ENCODE data around the gene CES4A. TPM values are rescaled to one million over a fixed set of nuclear protein-coding genes. Genes with fewer than 3 reads are reported as not detected.
"Not testable (repeated sequence)": the region's sequence is repeated elsewhere in the genome, so short reads cannot be mapped to it uniquely, and the experiment has no call there.

The CES4A gene
- polyA plus RNA-seq (2012; ENCODE audit: low read depth, missing spikeins), result 6.8 TPM

DNA sequence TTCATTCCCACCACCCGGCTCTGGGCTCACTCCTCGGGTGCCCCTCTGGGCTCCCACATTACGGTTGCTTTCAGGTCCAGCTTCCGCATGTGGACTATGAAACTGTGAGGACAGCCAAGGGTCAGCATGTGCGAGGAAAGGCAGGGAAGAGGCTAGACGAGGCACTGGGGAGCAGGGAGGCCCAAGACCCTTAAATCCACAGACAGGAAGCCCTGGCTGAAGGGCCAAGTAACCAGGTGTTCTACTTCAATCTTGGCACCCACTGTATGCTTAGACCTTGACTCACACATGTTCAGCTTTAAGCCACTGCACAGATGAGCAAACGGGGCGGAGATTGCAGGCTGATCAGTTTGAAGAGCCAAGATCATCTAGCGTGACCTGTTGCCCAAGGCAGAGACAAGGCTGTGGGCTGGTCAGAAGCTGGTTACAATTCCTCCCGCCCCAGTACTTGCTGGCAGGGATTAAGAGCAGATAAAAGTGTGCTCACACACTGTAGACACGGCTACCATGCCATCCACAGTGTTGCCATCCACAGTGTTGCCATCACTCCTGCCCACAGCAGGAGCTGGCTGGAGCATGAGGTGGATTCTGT is at the start of gene CES4A:
Gene CES4A (plus strand): TSS at position 393 of the 592 bp plus-strand sequence. CDS start 184 bp downstream, at position 577.
- TF ChIP-seq TAF1 (IDR thresholded peaks at IDR 0.05; ENCODE audit: low read depth, low read length) (no peak), PAX5 (IDR thresholded peaks at IDR 0.05; ENCODE audit: insufficient read depth, low read length, severe bottlenecking) (no peak), SPI1 (IDR thresholded peaks at IDR 0.05; ENCODE audit: low read depth, low read length) (no peak), POLR2A (IDR thresholded peaks at IDR 0.05; ENCODE audit: low read depth, low read length) (no peak), POU2F2 (IDR thresholded peaks at IDR 0.05; ENCODE audit: low read depth, low read length) (no peak), POLR2AphosphoS5 (IDR thresholded peaks at IDR 0.05; ENCODE audit: low read depth, low read length) (no peak)
- FAIRE-seq (no peak), DNase-seq (ENCODE audit: insufficient read length, low spot score) (no peak)

DNA sequence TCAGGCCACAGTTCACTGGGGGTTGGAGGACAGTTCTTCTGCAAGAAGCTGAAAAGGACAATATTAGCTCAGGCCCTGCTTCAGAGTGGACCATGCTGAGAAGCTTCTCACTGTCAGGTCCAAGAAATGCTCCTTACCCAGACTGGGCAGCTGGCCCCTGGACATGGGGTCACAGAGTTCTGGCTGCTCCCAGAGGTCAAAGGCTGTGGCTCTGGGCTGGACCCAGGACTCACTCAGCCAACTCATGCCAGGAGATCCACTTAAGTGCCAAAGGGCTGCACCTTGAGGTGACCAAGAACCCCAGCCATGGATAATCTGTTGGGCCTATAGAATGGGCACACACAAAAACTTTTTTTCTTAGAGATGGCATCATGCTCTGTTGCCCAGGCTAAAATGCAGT is 49.0 kb upstream of the CES4A start:
- TF ChIP-seq POLR2AphosphoS5 (IDR thresholded peaks at IDR 0.05; ENCODE audit: low read depth, low read length) (no peak), SPI1 (IDR thresholded peaks at IDR 0.05; ENCODE audit: low read depth, low read length) (no peak), TAF1 (IDR thresholded peaks at IDR 0.05; ENCODE audit: low read depth, low read length) (no peak)
- DNase-seq (ENCODE audit: insufficient read length, low spot score) (no peak), FAIRE-seq (no peak)

DNA sequence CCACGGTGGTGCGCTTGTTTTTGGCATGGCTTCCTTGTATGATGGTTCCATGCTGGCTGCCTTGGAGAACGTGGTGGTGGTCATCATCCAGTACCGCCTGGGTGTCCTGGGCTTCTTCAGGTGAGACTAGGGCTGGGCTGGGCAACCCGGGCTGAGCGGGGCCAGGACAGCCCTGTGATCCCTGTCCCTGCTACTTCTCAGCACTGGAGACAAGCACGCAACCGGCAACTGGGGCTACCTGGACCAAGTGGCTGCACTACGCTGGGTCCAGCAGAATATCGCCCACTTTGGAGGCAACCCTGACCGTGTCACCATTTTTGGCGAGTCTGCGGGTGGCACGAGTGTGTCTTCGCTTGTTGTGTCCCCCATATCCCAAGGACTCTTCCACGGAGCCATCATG is 48.2 kb upstream of the CES4A start:
- no peak for FAIRE-seq
- TF ChIP-seq POU2F2 (IDR thresholded peaks at IDR 0.05; ENCODE audit: low read depth, low read length), result no peak
- no peak for TF ChIP-seq POLR2AphosphoS5 (IDR thresholded peaks at IDR 0.05; ENCODE audit: low read depth, low read length)
- no peak for TF ChIP-seq TAF1 (IDR thresholded peaks at IDR 0.05; ENCODE audit: low read depth, low read length)
- TF ChIP-seq SPI1 (IDR thresholded peaks at IDR 0.05; ENCODE audit: low read depth, low read length), result no peak
- no peak for TF ChIP-seq PAX5 (IDR thresholded peaks at IDR 0.05; ENCODE audit: insufficient read depth, low read length, severe bottlenecking)
- no peak for TF ChIP-seq POLR2A (IDR thresholded peaks at IDR 0.05; ENCODE audit: low read depth, low read length)
- no peak for DNase-seq (ENCODE audit: insufficient read length, low spot score)

DNA sequence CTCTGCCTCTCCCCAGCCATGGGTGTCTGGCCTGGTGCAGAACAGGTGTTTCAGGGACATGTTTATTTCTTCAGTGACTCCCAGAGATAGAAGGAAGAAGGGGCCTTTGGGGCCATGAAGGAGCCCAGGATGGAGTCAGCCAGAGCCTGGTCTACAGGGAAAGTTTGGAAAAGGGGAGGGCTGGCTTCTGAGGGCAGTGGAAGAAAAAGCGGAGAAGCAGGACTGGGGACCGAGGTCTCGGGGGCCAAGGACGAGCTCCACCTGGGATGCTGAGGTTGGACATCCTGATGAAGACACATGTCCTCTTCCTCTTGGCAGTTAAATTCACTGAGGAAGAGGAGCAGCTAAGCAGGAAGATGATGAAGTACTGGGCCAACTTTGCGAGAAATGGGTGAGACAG is 45.4 kb upstream of the CES4A start:
- TF ChIP-seq POLR2A (IDR thresholded peaks at IDR 0.05; ENCODE audit: low read depth, low read length) (no peak), POLR2AphosphoS5 (IDR thresholded peaks at IDR 0.05; ENCODE audit: low read depth, low read length) (no peak), POU2F2 (IDR thresholded peaks at IDR 0.05; ENCODE audit: low read depth, low read length) (no peak), TAF1 (IDR thresholded peaks at IDR 0.05; ENCODE audit: low read depth, low read length) (no peak), PAX5 (IDR thresholded peaks at IDR 0.05; ENCODE audit: insufficient read depth, low read length, severe bottlenecking) (no peak), SPI1 (IDR thresholded peaks at IDR 0.05; ENCODE audit: low read depth, low read length) (no peak)
- FAIRE-seq (no peak), DNase-seq (ENCODE audit: insufficient read length, low spot score) (no peak)

DNA sequence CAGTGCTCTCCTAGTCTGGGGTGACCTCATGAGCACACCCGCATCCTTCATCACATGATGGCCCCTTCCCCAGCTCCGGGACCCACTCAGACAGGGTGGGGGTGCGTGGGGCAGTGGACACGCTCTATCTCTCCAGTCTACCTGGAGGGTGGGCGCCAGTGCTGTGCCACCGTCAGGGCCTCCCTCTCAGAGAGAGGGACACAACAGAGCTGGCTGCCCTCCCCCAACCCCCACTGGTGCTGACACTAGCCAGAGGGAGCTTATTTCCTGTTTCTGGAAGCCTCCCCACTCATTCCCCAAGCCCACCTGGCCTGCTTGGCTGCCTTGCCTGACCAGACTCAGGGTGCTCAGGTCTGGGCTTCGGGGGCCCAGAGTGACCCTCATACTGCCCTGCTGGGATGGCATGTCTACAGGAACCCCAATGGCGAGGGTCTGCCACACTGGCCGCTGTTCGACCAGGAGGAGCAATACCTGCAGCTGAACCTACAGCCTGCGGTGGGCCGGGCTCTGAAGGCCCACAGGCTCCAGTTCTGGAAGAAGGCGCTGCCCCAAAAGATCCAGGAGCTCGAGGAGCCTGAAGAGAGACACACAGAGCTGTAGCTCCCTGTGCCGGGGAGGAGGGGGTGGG is 44.8 kb upstream of the CES4A start:
- no peak for FAIRE-seq
- TF ChIP-seq POU2F2 (IDR thresholded peaks at IDR 0.05; ENCODE audit: low read depth, low read length) (no peak), POLR2A (IDR thresholded peaks at IDR 0.05; ENCODE audit: low read depth, low read length) (no peak), POLR2AphosphoS5 (IDR thresholded peaks at IDR 0.05; ENCODE audit: low read depth, low read length) (no peak), TAF1 (IDR thresholded peaks at IDR 0.05; ENCODE audit: low read depth, low read length) (no peak), PAX5 (IDR thresholded peaks at IDR 0.05; ENCODE audit: insufficient read depth, low read length, severe bottlenecking) (no peak), SPI1 (IDR thresholded peaks at IDR 0.05; ENCODE audit: low read depth, low read length) (no peak)
- no peak for DNase-seq (ENCODE audit: insufficient read length, low spot score)

DNA sequence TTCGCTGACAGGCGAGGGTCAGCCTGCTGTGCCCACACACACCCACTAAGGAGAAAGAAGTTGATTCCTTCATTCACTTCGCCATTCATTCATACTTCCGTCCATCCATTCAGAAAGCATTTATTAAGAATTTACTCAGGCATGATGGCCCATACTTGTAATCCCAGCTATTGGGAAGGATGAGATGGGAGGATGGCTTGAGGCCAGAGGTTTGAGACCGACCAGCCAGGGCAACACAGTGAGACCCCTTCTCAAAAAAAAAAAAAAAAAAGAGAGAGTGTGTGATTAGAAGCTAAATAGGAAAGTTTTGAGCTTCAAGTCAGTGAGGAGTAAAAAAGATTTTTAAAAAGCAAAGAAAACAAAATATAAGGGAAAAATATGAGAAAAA is 44.3 kb upstream of the CES4A start:
- DNase-seq (ENCODE audit: insufficient read length, low spot score), result no peak
- FAIRE-seq, result no peak
- TF ChIP-seq POLR2AphosphoS5 (IDR thresholded peaks at IDR 0.05; ENCODE audit: low read depth, low read length), result no peak
- TF ChIP-seq SPI1 (IDR thresholded peaks at IDR 0.05; ENCODE audit: low read depth, low read length), result no peak
- no peak for TF ChIP-seq PAX5 (IDR thresholded peaks at IDR 0.05; ENCODE audit: insufficient read depth, low read length, severe bottlenecking)
- TF ChIP-seq TAF1 (IDR thresholded peaks at IDR 0.05; ENCODE audit: low read depth, low read length), result no peak
- TF ChIP-seq POLR2A (IDR thresholded peaks at IDR 0.05; ENCODE audit: low read depth, low read length), result no peak
- TF ChIP-seq POU2F2 (IDR thresholded peaks at IDR 0.05; ENCODE audit: low read depth, low read length), result no peak

DNA sequence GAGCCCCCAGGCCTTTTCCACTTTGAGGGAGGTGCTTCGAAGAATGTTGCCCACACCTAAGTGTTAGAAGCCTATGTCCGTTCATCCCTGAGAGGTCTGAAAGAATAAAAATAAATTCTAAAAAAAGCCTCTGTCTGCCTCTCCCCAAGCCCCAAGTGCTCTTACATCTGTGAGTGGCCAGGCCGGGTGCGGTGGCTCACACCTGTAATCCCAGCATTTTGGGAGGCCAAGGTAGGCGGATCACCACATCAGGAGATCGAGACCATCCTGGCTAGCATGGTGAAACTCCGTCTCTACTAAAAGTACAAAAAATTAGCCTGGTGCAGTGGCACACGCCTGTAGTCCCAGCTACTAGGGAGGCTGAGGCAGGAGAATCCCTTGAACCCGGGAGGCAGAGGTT is 43.4 kb upstream of the CES4A start:
- not testable (repeated sequence) for DNase-seq (ENCODE audit: insufficient read length, low spot score); FAIRE-seq

DNA sequence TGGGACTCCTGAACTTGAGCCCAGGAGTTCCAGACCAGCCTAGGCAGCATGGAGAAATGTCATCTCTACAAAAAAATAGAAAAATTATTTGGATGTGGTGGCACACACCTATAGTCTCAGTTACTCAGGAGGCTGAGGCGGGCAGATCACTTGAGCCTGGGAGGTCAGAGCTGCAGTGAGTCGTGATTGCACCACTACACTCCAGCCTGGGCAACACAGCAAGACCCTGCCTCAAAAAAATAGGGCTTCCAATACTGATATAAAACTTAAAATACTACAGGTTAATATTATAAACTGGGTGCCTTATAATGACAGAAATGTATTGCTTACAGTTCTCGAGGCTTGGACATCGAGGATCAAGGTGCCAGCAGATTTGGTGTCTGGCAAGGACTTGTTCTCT is 42.5 kb upstream of the CES4A start:
- DNase-seq (ENCODE audit: insufficient read length, low spot score) (no peak), FAIRE-seq (no peak)
- no peak for TF ChIP-seq POU2F2 (IDR thresholded peaks at IDR 0.05; ENCODE audit: low read depth, low read length)
- no peak for TF ChIP-seq POLR2AphosphoS5 (IDR thresholded peaks at IDR 0.05; ENCODE audit: low read depth, low read length)

DNA sequence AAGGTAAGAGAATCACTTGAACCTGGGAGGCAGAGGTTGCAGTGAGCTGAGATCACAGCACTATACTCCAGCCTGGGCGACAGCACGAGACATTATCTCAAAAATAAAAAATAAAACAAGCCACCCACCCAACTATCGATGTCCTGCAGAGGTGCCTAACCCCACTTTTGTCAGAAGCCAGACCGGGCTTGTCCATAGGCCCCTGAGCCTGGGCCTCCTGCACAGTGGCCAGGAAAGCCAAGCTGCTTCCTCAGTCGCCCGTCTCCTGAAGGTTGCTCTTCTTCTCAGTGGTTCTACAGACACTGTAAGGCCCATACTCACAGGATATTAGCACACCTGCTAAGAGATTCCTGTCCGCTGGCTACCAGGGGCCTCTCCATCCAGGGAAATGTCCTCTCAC is 41.8 kb upstream of the CES4A start:
- no peak for TF ChIP-seq POLR2A (IDR thresholded peaks at IDR 0.05; ENCODE audit: low read depth, low read length)
- TF ChIP-seq SPI1 (IDR thresholded peaks at IDR 0.05; ENCODE audit: low read depth, low read length), result no peak
- no peak for TF ChIP-seq POLR2AphosphoS5 (IDR thresholded peaks at IDR 0.05; ENCODE audit: low read depth, low read length)
- TF ChIP-seq POU2F2 (IDR thresholded peaks at IDR 0.05; ENCODE audit: low read depth, low read length), result no peak
- TF ChIP-seq PAX5 (IDR thresholded peaks at IDR 0.05; ENCODE audit: insufficient read depth, low read length, severe bottlenecking), result no peak
- no peak for TF ChIP-seq TAF1 (IDR thresholded peaks at IDR 0.05; ENCODE audit: low read depth, low read length)
- DNase-seq (ENCODE audit: insufficient read length, low spot score) (no peak), FAIRE-seq (no peak)

DNA sequence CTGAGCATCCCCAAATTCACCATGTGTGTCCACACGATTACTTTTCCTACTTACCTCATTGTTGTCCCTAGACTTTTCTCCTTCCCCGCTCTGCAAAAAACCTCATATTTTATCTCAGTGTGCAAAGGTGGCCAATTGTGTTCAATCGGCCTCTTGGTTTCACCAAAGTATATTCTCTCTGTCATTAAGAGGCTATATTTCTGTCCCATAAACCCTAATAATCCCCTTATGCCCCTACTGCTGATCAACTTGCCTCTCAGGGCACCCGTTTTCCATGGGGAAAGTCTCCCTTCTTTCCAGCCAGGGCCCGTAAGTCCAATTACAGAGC is 41.5 kb upstream of the CES4A start:
- FAIRE-seq, result no peak
- no peak for DNase-seq (ENCODE audit: insufficient read length, low spot score)
- TF ChIP-seq POLR2A (IDR thresholded peaks at IDR 0.05; ENCODE audit: low read depth, low read length) (no peak), TAF1 (IDR thresholded peaks at IDR 0.05; ENCODE audit: low read depth, low read length) (no peak), POU2F2 (IDR thresholded peaks at IDR 0.05; ENCODE audit: low read depth, low read length) (no peak), SPI1 (IDR thresholded peaks at IDR 0.05; ENCODE audit: low read depth, low read length) (no peak), POLR2AphosphoS5 (IDR thresholded peaks at IDR 0.05; ENCODE audit: low read depth, low read length) (no peak)
